Fibroblast of skin of back (primary cell): Measurements from ENCODE around the gene PRR12.

Experiments used
- DNase-seq: peaks from one replicate; pipeline ENCODE4 v3.0.0-alpha.2; 2013

The PRR12 gene

DNA sequence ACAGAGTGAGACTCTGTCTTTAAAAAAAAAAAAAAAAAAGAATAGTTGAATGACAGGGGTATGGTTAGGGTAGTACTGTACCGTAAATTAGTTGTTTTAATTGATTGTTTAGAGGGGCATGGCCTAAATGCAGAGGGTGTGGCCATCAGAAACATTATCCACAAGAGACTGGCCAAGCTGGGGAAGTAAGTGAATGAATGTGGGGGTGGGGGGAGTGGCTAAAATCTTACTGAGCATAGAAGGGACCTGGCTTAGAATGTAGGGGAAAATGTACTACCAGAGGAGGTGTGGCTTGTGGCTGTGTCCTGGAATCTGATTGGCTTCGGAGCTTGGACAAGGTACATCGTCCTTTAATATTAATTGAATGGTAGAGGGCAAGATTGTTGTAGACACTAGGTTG, 78.5 kb downstream of the PRR12 start:
- DNase-seq, result no peak

GRCh38 chr19:49672131-49672919, 81.3 kb downstream of the PRR12 start:
- peak; percentile 58 for DNase-seq
